ENCODE data around the gene SDSL. TPM values are rescaled to one million over a fixed set of nuclear protein-coding genes. Genes with fewer than 3 reads are reported as not detected.

Gene SDSL
- total and polyA plus RNA-seq, 4 donors: 3.0 to 25.8 (median 13.0) TPM

- DNase-seq (no peak), ATAC-seq (ENCODE audit: insufficient read depth, low FRiP score) (no peak)
- TF ChIP-seq, protein P1, sequence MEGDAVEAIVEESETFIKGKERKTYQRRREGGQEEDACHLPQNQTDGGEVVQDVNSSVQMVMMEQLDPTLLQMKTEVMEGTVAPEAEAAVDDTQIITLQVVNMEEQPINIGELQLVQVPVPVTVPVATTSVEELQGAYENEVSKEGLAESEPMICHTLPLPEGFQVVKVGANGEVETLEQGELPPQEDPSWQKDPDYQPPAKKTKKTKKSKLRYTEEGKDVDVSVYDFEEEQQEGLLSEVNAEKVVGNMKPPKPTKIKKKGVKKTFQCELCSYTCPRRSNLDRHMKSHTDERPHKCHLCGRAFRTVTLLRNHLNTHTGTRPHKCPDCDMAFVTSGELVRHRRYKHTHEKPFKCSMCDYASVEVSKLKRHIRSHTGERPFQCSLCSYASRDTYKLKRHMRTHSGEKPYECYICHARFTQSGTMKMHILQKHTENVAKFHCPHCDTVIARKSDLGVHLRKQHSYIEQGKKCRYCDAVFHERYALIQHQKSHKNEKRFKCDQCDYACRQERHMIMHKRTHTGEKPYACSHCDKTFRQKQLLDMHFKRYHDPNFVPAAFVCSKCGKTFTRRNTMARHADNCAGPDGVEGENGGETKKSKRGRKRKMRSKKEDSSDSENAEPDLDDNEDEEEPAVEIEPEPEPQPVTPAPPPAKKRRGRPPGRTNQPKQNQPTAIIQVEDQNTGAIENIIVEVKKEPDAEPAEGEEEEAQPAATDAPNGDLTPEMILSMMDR (IDR thresholded peaks at IDR 0.05; ENCODE audit: control extremely low read depth, extremely low read depth): no peak
- 80 to 85% methylated on average over 6 of the region's 6 CpGs for WGBS, 2 donors
- H3K27ac ChIP-seq (ENCODE audit: low read depth in 1 of 2, low read length in 1 of 2): no peak overlapping the region
- no peak overlapping the region for H3K4me3 ChIP-seq
- H3K9me3 ChIP-seq (ENCODE audit: control insufficient read depth in 4 of 4, insufficient read depth in 3 of 4, low read length in 3 of 4): peaks cover 0 to 3% (median 0%) of the 10 kb centered on the region in 4 donors
- H3K9ac ChIP-seq (ENCODE audit: insufficient read depth in 1 of 2, low read length in 2 of 2): no peak overlapping the region
- H3K27me3 ChIP-seq (ENCODE audit: control insufficient read depth in 3 of 3, insufficient read depth in 3 of 3, low read length in 2 of 3): peaks cover 3 to 18% (median 6%) of the 10 kb centered on the region in 3 donors
- no peaks in the 10 kb centered on the region for H3K36me3 ChIP-seq (ENCODE audit: control insufficient read depth in 4 of 4, insufficient read depth in 4 of 4, low read length in 4 of 4)
- H3K4me1 ChIP-seq (ENCODE audit: control insufficient read depth in 5 of 5, insufficient read depth in 5 of 5, low read length in 5 of 5): no peaks in the 10 kb centered on the region
Measured at GRCh38 chr12:113445544-113446171, 23.5 kb downstream of the SDSL start.

GRCh38 chr12:113448873-113449272 is 26.7 kb downstream of the SDSL start:
- Histone ChIP-seq H3K27ac (ENCODE audit: low read depth in 1 of 2, low read length in 1 of 2) (no peak overlapping the region), H3K27me3 (ENCODE audit: control insufficient read depth in 3 of 3, insufficient read depth in 3 of 3, low read length in 2 of 3) (peaks cover 3 to 12% (median 6%) of the 10 kb centered on the region in 3 donors), H3K36me3 (ENCODE audit: control insufficient read depth in 4 of 4, insufficient read depth in 4 of 4, low read length in 4 of 4) (no peaks in the 10 kb centered on the region), H3K4me1 (ENCODE audit: control insufficient read depth in 5 of 5, insufficient read depth in 5 of 5, low read length in 5 of 5) (no peaks in the 10 kb centered on the region), H3K4me3 (no peak overlapping the region), H3K9me3 (ENCODE audit: control insufficient read depth in 4 of 4, insufficient read depth in 3 of 4, low read length in 3 of 4) (peaks cover 0 to 3% (median 0%) of the 10 kb centered on the region in 4 donors), H3K9ac (ENCODE audit: insufficient read depth in 1 of 2, low read length in 2 of 2) (no peak overlapping the region)
- DNase-seq (no peak), ATAC-seq (ENCODE audit: insufficient read depth, low FRiP score) (no peak)
- TF ChIP-seq, protein P1 (IDR thresholded peaks at IDR 0.05; ENCODE audit: control extremely low read depth, extremely low read depth): no peak
- WGBS, 2 donors: 34 to 38% methylated on average over 7 of the region's 7 CpGs

GRCh38 chr12:113449299-113449698 is 27.1 kb downstream of the SDSL start:
- ATAC-seq (ENCODE audit: insufficient read depth, low FRiP score) (no peak), DNase-seq (no peak)
- no peak overlapping the region for H3K4me3 ChIP-seq
- TF ChIP-seq, protein P1 (IDR thresholded peaks at IDR 0.05; ENCODE audit: control extremely low read depth, extremely low read depth): no peak
- H3K36me3 ChIP-seq (ENCODE audit: control insufficient read depth in 4 of 4, insufficient read depth in 4 of 4, low read length in 4 of 4): no peaks in the 10 kb centered on the region
- H3K27me3 ChIP-seq (ENCODE audit: control insufficient read depth in 3 of 3, insufficient read depth in 3 of 3, low read length in 2 of 3): peaks cover 3 to 12% (median 6%) of the 10 kb centered on the region in 3 donors
- peaks cover 0 to 3% (median 0%) of the 10 kb centered on the region in 4 donors for H3K9me3 ChIP-seq (ENCODE audit: control insufficient read depth in 4 of 4, insufficient read depth in 3 of 4, low read length in 3 of 4)
- no peaks in the 10 kb centered on the region for H3K4me1 ChIP-seq (ENCODE audit: control insufficient read depth in 5 of 5, insufficient read depth in 5 of 5, low read length in 5 of 5)
- H3K9ac ChIP-seq (ENCODE audit: insufficient read depth in 1 of 2, low read length in 2 of 2): no peak overlapping the region
- WGBS, 2 donors: 87 to 97% methylated on average over 2 of the region's 2 CpGs
- H3K27ac ChIP-seq (ENCODE audit: low read depth in 1 of 2, low read length in 1 of 2): no peak overlapping the region
